ENCODE measurements around the gene AFDN.

AFDN gene

GRCh38 chr6:167795321-167795811 lies 31.3 kb upstream of the AFDN start:
- FAIRE-seq: no peak

GRCh38 chr6:167795874-167796191 lies 30.9 kb upstream of the AFDN start:
- no peak for FAIRE-seq

GRCh38 chr6:167796192-167796981 lies 30.3 kb upstream of the AFDN start:
- FAIRE-seq: no peak

GRCh38 chr6:167797011-167797471 lies 29.7 kb upstream of the AFDN start:
- no peak for FAIRE-seq

- no peak for FAIRE-seq
Measured at GRCh38 chr6:167797476-167798265, 29.0 kb upstream of the AFDN start.

GRCh38 chr6:167798453-167798852 lies 28.3 kb upstream of the AFDN start:
- no peak for FAIRE-seq

- no peak for FAIRE-seq
Measured at GRCh38 chr6:167799033-167799821, 27.5 kb upstream of the AFDN start.

GRCh38 chr6:167800549-167800948 lies 26.2 kb upstream of the AFDN start:
- FAIRE-seq: no peak

- no peak for FAIRE-seq
Measured at GRCh38 chr6:167801263-167801662, 25.4 kb upstream of the AFDN start.

- FAIRE-seq: no peak
Measured at GRCh38 chr6:167802339-167802738, 24.4 kb upstream of the AFDN start.

- FAIRE-seq: no peak
Measured at GRCh38 chr6:167803816-167804215, 22.9 kb upstream of the AFDN start.

- FAIRE-seq: no peak
Measured at GRCh38 chr6:167804281-167805013, 22.3 kb upstream of the AFDN start.

- no peak for FAIRE-seq
Measured at GRCh38 chr6:167805349-167806060, 21.2 kb upstream of the AFDN start.

GRCh38 chr6:167806061-167806700 lies 20.5 kb upstream of the AFDN start:
- FAIRE-seq: no peak

- FAIRE-seq: no peak
Measured at GRCh38 chr6:167807200-167807599, 19.5 kb upstream of the AFDN start.

- no peak for FAIRE-seq
Measured at GRCh38 chr6:167807756-167808155, 19.0 kb upstream of the AFDN start.

GRCh38 chr6:167811040-167811439 lies 15.7 kb upstream of the AFDN start:
- no peak for FAIRE-seq

GRCh38 chr6:167811442-167812087 lies 15.1 kb upstream of the AFDN start:
- no peak for FAIRE-seq

- no peak for FAIRE-seq
Measured at GRCh38 chr6:167812088-167812487, 14.6 kb upstream of the AFDN start.

GRCh38 chr6:167815296-167815980 lies 11.3 kb upstream of the AFDN start:
- FAIRE-seq: no peak

All from A204.1 (cell line).